NCI-H1105 (cell line): Measurements from ENCODE around the gene CEP83.
A peak's percentile ranks its signal among the peaks of the same experiment; 100 is the strongest.
"Not testable (repeated sequence)": the region's sequence is repeated elsewhere in the genome, so short reads cannot be mapped to it uniquely, and the experiment has no call there.

Experiments
- DNase-seq: peaks from one replicate; lab custom pipeline; 2025; lab: John Stamatoyannopoulos, UW

CEP83 gene, protein sequence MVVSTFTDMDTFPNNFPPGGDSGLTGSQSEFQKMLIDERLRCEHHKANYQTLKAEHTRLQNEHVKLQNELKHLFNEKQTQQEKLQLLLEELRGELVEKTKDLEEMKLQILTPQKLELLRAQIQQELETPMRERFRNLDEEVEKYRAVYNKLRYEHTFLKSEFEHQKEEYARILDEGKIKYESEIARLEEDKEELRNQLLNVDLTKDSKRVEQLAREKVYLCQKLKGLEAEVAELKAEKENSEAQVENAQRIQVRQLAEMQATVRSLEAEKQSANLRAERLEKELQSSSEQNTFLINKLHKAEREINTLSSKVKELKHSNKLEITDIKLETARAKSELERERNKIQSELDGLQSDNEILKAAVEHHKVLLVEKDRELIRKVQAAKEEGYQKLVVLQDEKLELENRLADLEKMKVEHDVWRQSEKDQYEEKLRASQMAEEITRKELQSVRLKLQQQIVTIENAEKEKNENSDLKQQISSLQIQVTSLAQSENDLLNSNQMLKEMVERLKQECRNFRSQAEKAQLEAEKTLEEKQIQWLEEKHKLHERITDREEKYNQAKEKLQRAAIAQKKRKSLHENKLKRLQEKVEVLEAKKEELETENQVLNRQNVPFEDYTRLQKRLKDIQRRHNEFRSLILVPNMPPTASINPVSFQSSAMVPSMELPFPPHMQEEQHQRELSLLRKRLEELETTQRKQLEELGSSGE

DNA sequence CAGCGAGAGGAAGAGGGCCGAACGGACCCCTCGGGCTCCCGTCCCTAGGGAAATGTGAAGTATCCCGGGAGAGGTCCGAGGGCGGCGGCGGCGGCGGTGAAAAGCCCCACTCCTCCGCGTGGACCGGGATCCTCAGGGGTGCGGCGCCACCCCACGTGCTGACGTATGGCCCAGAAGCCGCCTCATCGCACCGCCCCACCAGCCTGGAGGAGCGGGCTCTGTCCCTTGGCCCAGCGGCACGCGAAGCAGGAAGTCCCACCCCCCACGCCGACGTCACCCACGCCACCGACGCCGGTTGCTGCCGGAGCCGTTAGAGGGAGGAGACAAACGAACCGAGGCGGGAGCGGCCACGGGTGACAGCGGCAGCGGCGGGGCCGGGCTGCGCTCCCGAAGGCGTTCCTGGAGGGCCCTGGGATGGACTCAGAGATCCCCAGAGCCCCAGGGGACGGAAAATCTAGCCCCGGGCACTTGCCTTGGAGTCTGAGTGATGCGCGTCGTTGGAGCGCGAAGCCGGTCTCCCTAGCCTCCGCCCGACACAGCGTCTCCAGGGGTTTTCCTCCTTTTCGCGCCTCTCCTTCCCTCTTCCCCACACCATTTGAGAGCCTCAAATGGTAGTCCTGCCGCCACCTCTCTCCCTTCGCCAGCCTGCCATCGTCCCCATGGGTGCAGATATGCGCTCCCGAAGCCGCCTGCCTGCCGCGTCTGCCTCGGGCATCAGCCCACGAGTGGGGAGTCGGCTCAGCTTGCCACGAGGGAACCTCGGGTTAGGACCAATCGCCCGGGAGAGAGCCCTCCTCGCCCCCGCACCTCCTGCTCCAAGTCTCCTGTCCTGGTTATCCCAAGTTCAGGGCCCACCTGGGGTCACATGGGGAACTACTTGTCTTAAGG is at the start of gene CEP83:
Gene CEP83 (minus strand): TSS at position 140 of the 888 bp plus-strand sequence. CDS start 47,377 bp downstream, outside the sequence.
- DNase-seq: peak; percentile 93

DNA sequence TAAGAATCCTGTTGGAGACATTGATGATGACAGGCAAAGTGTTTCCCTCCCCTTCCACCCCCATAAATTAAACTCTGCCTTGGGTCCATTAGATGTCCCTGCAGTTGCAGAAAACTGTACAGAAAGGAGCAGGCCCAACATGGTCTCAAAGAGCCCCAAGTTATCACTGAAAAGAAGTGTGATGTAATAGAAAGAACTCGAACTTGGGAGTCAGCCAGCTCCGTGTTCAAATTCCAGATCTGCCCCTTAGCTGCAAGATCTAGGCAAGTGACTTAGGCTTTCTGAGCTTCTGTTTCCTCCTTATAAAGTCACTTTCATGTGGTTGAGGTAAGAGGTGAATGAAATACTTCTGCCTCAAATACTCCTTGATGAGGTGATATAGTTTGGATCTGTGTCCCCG is 49.6 kb upstream of the CEP83 start:
- DNase-seq: no peak

DNA sequence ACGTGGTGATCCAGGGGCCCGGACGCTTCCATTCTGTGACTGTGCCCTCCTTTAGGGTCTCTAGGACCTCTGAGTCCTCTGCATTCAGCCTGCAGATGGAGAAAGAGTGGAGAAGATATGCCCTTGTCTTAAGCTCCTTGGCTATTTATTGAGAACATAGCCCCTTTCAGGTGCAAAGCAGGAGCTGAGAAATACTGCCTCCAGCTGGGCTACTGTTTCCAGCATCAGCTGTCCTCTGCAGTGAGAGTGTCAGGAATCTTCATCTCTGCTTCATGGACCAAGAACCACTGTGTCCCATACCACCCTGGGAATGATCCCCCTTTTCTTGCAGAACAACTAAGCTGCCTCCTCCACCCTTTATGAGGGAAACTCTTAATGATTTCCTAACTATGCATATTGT is 47.8 kb upstream of the CEP83 start:
- no peak for DNase-seq

DNA sequence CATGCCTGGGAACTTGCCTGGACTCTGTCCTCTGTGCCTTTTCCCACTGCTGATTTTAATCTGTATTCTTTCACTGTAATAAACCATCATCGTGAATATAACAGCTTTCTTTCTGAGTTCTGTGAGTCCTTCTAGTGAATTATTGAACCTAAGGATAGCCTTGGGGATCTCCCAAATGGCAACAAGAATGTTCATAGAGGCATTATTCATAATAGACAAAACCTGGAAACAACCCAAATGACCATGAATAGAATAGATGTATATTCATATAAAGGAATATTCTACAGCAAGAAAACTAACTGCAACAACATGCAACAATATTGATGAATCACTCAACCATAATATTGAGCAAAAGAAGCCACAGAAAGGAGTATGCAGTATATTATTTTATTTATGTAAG is 44.7 kb upstream of the CEP83 start:
- DNase-seq: no peak

DNA sequence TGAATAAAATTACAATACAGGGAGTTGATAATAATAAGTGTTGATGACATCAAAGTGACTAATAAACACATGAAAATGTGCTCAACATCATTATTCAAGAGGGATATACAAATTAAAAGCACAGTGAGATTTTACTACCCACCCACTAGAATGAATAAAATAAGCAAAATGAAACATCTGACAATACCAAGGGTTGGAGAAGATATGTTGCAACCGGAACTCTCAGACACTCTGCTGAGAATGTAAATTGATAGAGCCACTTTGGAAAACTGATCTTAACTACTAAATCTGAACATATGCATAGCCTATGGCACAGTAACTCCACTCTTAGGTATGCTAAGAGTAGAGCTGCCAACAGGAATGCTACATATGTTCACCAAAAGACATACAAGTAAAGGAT is 44.0 kb upstream of the CEP83 start:
- no peak for DNase-seq

DNA sequence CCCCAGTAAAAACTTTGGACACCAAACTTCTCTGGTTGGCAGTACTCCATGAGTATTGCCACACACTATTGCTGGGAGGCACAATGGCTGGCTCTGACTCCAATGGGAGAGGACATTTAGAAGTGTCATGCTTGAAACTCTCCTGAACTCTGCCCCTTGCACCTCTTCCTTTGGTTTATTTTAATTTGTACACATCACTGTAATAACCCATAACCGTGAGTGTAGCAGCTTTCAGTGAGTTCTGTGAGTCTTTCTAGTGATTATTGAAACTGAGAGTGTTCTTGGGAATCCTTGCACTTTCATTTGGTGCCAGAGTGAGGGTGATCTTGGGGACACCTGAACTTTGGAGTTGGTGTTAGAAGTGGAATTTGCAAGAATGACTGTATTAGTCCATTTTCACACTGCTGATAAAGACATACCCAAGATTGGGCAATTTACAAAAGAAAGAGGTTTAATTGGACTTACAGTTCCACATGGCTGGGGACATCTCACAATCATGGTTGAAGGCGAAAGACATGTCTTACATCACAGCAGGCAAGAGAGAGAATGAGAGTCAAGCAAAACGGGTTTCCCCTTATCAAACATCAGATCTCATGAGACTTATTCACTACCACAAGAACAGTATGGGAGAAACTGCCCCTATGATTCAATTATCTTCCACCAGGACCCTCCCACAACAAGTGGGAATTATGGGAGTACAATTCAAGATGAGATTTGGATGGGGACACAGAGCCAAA is 41.3 kb upstream of the CEP83 start:
- no peak for DNase-seq

DNA sequence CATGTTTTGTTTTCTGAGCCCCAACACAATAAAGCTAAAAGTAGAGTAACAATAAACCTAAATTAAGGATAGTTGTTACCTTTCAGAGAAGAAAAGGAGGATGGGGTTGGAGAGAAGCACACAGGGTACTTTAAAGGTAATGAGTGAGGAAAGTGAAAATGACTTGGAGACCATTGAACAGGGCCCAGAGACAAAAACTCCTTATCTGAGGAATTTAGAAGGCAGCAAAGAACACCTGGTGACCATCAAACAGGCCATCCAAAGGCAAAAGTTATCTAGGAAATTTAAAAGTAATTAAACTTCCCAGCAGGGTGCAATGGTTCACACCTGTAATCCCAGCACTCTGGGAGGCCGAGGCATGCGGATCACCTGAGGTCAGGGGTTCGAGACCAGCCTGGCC is 39.0 kb upstream of the CEP83 start:
- DNase-seq: no peak

DNA sequence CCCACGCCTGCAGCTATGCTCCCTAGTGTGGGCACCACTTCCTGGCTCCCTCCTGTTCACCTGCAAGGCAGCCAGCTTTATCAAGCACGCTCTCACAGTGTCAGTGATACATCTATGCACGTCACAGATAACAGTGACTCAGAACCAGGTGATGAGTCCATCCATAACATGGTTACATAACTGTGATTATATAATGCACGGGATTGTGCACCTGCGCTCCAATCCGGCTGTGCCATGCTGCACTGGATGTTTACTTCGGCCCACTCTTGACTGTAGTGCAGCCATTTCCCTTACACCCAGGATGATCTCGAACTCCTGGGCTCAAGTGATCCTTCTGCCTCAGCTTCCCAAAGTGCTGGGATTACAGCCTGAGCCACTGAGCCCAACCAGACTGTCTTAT is 38.4 kb upstream of the CEP83 start:
- no peak for DNase-seq

DNA sequence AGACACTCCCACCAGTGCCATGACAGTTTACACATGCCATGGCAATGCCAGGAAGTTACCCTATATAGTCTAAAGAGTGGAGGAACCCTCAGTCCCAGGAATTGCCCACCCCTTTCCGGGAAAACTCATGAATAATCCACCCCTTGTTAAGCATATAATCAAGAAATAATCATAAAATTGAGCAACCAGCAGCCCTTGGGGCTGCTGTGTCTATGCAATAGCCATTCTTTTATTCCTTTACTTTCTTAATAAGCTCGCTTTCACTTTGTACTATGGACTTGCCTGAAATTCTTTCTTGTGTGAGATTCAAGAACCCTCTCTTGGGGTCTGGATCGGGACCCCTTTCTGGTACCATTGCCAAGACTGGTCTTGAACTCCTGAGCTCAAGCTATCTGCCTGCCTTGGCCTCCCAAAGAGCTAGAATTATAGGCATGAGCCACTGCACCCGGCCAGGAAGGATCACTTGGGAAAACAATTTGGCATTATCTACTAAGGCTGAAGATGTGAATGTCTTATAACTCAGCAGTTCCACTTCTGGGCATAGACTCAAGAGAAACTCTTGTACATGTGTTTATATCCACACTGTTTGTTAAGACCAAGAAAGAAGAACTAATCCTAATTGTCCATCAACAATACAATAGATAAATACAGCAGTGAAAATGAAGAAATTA is 35.9 kb upstream of the CEP83 start:
- DNase-seq: no peak

DNA sequence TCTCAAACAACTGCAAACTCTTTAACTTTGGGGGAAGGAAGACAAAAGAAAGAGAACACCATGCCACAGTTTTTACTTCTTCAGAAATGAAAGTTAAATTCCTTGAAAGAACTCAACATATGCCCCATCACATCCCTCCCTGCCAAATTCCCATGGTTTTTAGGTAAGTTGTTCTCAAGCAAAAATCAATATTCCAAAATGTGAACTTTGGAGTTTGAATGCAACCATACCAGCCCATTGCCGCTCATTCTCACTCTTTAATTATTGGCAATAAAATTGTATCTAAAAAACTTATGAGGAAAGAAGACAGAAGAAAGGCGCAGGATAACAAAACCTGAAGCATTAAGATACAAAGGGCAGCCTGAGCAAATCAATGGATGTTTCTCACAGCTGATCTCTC is 31.8 kb upstream of the CEP83 start:
- DNase-seq: no peak

DNA sequence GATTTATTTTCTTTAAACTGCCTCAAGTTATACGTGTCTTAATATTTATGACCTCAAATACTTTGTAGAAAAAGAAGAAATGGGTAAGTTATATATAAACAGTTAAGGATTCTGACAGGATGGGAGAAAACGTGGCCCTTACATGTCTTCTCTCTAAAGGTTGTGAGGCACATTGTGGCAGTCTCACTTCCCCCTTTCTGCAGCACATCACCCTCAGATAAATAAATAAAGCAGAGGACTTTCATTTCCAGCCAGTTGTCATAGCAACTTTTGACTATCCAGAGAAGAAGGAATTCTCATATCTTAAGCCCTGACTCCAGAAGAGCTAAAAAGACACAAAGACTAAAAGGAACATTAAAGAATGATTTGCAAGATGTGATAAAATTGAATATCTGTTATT is 28.8 kb upstream of the CEP83 start:
- DNase-seq: no peak

DNA sequence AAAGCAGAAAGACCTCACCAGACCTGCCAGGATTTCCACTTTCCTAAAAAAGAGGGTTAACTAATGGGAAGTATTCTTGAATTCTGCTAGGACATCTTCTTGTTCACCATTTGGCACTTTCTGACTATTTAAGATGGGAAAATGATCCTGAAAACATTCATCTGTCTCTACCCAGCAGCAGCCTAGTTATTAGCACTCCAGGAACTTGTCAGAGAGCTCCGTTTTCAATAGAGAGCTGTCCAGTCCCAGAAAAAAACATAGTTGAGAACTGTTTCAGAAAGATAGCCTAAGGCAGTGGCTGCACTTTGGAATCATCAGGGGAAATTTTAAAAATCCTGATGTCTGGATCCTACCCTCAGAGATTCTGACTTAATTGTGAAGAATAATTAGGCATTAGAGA is 22.1 kb upstream of the CEP83 start:
- no peak for DNase-seq

DNA sequence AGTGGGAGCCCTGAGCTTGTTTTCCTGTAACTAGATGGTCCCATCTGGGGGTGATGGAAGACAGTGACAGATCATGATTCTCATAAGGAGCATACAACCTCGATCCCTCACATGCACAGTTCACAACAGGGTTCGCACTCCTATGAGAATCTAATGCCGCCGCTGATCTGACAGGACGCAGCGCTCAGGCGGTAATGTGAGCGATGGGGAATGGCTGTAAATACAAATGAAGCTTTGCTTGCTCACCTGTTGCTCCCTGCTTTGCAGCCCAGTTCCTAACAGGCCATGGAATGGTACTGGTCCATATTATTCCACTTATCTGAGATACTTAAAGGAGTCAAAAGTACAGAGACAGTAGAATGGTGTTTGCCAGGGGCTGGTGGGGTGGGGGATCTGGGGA is 9.9 kb upstream of the CEP83 start:
- DNase-seq: no peak

DNA sequence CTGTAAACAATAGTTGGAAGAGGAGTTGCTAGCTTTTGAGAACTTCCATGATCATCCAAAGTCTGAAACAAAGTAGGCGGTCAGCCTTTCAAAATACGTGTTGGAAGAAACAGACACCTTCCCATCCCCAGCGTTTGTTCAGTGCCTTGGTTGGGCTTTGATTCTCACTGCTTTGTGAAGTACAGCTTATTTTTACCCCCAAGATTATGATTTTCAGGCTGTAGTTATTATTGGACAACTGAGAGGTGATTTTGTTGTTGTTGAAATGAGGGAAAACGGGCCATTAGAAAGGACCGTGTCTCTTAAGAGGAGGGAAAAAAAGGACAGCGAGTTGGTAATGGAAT is 921 bp upstream of the CEP83 start:
- no peak for DNase-seq

DNA sequence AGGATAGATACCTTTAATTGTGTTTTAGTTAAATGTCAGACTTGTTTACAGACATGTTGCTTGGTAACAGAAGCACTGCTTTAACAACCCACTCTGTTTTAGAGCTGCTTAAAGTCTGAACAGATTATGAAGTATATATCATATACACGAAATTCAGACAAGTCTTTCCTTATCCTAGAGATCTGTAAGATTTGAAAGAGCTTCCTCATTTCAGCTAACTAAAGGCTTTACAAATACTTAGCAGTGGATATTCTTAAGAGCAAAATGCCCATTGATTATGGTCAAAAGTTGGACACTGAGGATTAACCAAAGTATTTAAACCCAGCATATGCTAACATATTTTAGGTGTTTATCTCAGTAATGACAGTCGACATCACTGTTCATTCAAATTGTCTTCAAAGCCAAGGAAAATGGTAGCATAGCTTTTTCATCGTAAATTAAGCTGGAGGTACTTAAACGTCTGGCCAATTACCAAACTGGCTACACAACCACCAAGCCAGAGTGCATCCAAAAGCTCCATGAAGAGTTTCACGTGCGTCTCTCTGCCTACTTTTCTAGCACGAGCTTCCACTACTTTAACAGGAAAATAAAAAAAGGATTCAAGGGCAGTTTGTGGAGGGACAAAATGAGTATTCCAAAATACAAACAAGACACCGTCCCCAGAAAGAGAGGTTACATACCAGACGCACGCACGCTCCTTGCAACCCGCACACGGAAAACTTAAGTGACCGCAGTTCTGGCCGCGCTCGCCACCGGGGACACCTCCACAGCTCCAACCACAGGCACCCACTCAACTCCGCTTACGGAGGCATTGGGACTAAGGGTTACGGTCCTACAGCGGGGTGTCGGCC is 565 bp downstream of the CEP83 start:
- peak; percentile 16 for DNase-seq

DNA sequence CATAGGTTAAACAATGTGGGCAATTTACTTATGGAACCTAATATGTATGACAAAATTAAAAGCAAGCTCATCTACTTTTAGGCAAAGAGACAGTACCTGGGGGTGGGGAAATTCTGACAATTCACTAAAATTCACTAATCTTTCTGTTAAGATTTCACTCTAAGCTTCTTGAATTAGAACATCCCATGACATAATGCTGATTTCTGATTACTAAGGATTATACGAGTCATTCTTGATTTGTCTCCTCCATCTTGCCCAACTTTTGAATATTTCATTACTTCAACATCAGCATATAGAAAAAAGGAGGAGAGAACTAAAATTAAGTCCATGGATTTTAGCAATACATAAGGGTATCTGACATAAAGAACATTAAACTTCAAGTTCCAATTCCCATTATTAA is 2.4 kb downstream of the CEP83 start:
- DNase-seq: no peak

DNA sequence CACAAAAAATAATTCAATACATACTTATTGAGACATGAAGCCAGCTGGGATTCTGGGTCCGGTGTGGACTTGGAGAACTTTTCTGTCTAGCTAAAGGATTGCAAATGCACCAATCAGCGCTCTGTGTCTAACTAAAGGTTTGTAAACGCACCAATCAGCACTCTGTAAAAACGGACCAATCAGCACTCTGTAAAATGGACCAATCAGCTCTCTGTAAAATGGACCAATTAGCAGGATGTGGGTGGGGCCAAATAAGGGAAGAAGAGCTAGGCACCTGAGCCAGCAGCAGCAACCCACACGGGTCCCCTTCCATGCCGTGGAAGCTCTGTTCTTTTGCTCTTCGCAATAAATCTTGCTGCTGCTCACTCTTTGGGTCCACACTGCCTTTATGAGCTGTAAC is 5.3 kb downstream of the CEP83 start:
- DNase-seq: not testable (repeated sequence)

DNA sequence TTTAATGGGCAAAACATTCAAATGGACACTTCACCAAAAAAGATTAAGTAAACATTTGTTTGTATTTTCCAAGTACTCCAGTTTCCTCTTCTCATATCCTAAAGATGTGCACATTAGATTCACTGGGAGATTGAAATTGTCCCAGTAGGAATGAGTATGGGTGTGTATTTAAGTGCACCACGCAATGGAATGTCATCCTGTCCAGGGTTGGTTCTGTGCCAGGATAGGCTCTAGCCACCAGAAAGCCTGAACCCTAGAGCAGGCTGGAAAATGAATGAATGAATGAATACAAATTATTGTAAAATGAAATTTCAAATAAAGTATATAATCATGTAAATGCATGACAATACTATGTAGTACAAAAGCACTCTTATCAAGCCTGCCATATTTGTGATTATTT is 14.0 kb downstream of the CEP83 start:
- DNase-seq: no peak

DNA sequence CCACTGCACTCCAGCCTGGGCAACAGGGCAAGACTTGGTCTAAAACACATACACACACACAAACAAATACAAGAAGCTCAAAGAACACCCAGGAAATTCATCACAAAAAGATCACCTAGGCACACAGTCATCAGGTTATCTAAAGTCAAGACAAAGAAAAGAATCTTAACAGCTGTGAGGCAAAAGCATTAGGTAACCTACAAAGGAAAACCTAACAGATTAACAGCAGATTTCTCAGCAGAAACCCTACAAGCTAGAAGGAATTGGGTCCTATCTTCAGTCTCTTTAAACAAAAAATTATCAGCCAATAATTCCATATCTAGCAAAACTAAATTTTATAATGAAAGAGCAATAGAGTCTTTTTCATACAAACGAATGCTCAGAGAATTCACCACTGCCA is 22.4 kb downstream of the CEP83 start:
- DNase-seq: no peak

DNA sequence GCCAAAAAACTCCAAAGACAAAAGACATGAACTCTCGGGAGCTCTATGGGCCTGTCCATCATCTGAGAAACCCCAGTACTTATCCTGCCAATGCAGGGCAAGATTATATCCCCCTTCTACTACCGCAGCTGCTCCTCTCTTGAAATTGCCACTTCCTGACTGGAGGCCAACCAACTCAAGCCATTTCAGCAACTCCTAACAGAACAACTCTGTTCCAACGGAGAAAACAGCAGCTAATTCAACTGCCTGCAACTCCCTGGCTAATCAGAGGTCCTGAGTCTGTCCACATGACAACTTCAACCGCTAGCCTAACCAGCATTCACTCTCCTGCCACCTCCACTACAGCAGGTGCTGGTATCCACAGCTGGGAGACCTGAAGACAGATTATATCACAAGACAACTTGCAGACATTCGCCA is 24.1 kb downstream of the CEP83 start:
- DNase-seq: no peak

DNA sequence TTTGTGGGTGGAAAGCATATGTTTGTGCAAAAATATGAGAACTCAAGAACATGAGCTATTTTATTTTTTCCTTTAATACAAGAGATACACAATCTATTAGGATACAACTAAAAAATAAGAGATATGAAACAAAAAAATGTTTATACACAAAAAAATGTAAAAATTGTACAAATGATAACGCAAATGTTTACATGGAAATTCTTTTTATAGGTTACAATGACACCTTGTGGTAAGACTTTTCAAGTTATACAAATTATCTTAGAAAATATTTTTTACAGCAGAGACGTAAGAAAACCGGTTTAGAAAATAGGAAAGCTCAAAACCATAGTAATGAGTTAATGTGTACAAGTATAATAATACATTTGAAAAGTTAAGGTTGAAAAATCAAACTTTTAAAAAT is 25.5 kb downstream of the CEP83 start:
- no peak for DNase-seq
